DND-41 (cell line): ENCODE results near the gene MAPK12.

Experiments
- ATAC-seq: fragments of 200-7000 bp; cut with Tn5 transposase; 3 replicates; pipeline ENCODE4 v1.9.1; 2021; ENCODE audit warnings: low read depth; ENCODE audit not compliant: insufficient read depth
- DNase-seq: peaks from one replicate; pipeline ENCODE4 v3.0.0-alpha.2; 2020
- H2AFZ ChIP-seq: 2 replicates; pipeline ENCODE4 v1.6.0; 2012; ENCODE audit warnings: low read depth, low read length
- H3K27ac ChIP-seq: 2 replicates; pipeline ENCODE4 v1.5.1; 2012; ENCODE audit warnings: low read length, inconsistent platforms
- H3K27me3 ChIP-seq: fragments of 200-600 bp; sonication (generic); 2 replicates; pipeline ENCODE4 v1.6.0; 2012; ENCODE audit warnings: low read length, mild to moderate bottlenecking, inconsistent platforms; ENCODE audit not compliant: insufficient read depth, poor library complexity
- H3K36me3 ChIP-seq: 2 replicates; pipeline ENCODE4 v1.5.1; 2012; ENCODE audit warnings: low read length, inconsistent platforms; ENCODE audit not compliant: insufficient read depth
- H3K4me1 ChIP-seq: 2 replicates; pipeline ENCODE4 v1.5.1; 2012; ENCODE audit warnings: mild to moderate bottlenecking, low read length; ENCODE audit not compliant: insufficient read depth
- H3K4me2 ChIP-seq: 2 replicates; pipeline ENCODE4 v1.6.0; 2012; ENCODE audit warnings: mild to moderate bottlenecking, moderate library complexity, low read length, inconsistent platforms; ENCODE audit not compliant: insufficient read depth
- H3K4me3 ChIP-seq, 2 experiments: fragments of 200-600 bp in 1 of 2; shearing (Covaris generic) in 1 of 2; 2 replicates each; pipeline ENCODE4 v1.5.1; 2012 to 2016; ENCODE audit warnings: inconsistent platforms in 2 of 2, low read length in 2 of 2, mild to moderate bottlenecking in 2 of 2, low read depth in 1 of 2, moderate library complexity in 1 of 2
- H3K79me2 ChIP-seq: 2 replicates; pipeline ENCODE4 v1.6.0; 2012; ENCODE audit warnings: low read length, inconsistent platforms; ENCODE audit not compliant: insufficient read depth
- H3K9ac ChIP-seq: 2 replicates; pipeline ENCODE4 v1.6.0; 2012; ENCODE audit warnings: low read depth, mild to moderate bottlenecking, inconsistent platforms, low read length, moderate library complexity
- H3K9me3 ChIP-seq: 2 replicates; pipeline ENCODE4 v1.5.1; 2012; ENCODE audit warnings: low read length, moderate library complexity, mild to moderate bottlenecking, inconsistent platforms; ENCODE audit not compliant: insufficient read depth, severe bottlenecking
- H4K20me1 ChIP-seq: 2 replicates; pipeline ENCODE4 v1.6.0; 2012; ENCODE audit warnings: low read length; ENCODE audit not compliant: insufficient read depth
- EZH2 ChIP-seq: IDR thresholded peaks from 3 replicates; pipeline ENCODE4 v1.6.1; 2012; ENCODE audit warnings: borderline replicate concordance, low read depth, mild to moderate bottlenecking, moderate library complexity, low read length, inconsistent platforms; ENCODE audit not compliant: severe bottlenecking
- TF ChIP-seq, protein P1 (sequence below): IDR thresholded peaks from 2 replicates; pipeline ENCODE4 v1.5.1; 2012; ENCODE audit warnings: borderline replicate concordance, low read length, moderate library complexity, mild to moderate bottlenecking; ENCODE audit not compliant: poor library complexity, severe bottlenecking; ENCODE audit errors: extremely low read depth

Gene MAPK12

DNA sequence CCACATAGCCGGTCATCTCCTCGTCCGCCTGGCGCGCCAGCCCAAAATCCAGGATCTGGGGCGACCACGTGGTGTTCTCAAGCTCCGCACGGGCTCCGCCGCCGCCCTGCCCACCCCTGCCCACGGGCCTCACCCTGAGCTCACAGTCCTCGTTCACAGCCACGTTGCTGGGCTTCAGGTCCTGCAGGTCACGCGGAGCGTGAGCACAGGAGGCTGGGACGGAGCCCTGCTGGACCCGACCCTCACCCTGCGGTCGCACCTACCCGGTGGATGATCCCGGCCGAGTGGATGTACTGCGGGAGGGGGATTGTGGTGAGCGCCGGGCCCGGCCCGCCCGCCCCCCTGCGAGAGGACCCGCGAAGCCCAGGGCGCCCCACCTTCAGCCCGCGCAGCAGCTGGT lies 5.5 kb upstream of the MAPK12 start:
- ATAC-seq (no peak), DNase-seq (no peak)
- no peaks in the 10 kb centered on the region for H3K36me3 ChIP-seq
- no peak overlapping the region for H2AFZ ChIP-seq
- H3K27me3 ChIP-seq, result peaks cover 9% of the 10 kb centered on the region
- no peaks in the 10 kb centered on the region for H3K9me3 ChIP-seq
- H3K79me2 ChIP-seq, result no peaks in the 10 kb centered on the region
- H3K4me1 ChIP-seq, result peaks cover 27% of the 10 kb centered on the region
- no peak overlapping the region for H3K9ac ChIP-seq
- H3K27ac ChIP-seq, result no peak overlapping the region
- no peak overlapping the region for H3K4me2 ChIP-seq
- TF ChIP-seq, protein P1, sequence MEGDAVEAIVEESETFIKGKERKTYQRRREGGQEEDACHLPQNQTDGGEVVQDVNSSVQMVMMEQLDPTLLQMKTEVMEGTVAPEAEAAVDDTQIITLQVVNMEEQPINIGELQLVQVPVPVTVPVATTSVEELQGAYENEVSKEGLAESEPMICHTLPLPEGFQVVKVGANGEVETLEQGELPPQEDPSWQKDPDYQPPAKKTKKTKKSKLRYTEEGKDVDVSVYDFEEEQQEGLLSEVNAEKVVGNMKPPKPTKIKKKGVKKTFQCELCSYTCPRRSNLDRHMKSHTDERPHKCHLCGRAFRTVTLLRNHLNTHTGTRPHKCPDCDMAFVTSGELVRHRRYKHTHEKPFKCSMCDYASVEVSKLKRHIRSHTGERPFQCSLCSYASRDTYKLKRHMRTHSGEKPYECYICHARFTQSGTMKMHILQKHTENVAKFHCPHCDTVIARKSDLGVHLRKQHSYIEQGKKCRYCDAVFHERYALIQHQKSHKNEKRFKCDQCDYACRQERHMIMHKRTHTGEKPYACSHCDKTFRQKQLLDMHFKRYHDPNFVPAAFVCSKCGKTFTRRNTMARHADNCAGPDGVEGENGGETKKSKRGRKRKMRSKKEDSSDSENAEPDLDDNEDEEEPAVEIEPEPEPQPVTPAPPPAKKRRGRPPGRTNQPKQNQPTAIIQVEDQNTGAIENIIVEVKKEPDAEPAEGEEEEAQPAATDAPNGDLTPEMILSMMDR, result no peak
- no peak for TF ChIP-seq EZH2
- H3K4me3 ChIP-seq, result no peak overlapping the region
- peaks cover 17% of the 10 kb centered on the region for H4K20me1 ChIP-seq

DNA sequence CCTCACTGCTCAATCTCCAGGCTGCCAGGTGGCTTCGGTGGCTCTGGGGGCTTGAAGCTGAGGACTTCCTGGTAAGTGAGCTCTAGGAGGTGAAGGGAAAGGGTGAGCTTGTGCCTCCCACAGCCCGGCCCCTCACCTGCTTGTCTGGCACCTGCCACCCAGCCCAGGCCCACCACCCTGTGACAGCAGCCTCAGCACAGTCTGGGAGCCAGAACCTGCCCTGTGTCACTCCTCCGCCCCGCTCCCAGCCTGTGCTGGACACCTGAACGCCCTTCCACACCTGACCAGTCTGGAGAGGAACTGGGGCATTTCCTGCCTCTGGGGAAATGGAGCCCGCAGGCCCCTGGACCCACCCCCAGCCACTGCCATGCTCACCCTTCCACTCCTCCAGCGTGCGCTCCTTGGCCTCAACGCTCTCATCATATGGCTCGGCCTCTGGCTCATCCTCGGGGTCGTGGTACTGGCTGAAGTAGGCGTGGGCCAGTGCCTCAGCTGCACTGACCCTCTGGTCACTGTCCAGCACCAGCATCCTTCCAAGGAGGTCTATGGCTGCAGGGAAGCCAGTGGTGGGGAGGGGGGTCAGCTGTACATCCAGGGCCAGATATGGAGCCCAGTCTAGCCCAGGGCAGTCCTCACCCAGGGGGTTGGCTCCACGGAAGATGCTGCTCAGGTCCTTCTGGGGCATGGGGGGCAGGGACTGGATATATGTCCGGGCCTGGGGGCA lies 3.6 kb upstream of the MAPK12 start:
- peaks cover 17% of the 10 kb centered on the region for H4K20me1 ChIP-seq
- no peak for ATAC-seq
- no peaks in the 10 kb centered on the region for H3K27me3 ChIP-seq
- H3K4me1 ChIP-seq, result peaks cover 10% of the 10 kb centered on the region
- no peaks in the 10 kb centered on the region for H3K36me3 ChIP-seq
- no peak for TF ChIP-seq EZH2
- TF ChIP-seq, protein P1, result no peak
- no peak overlapping the region for H3K4me3 ChIP-seq
- no peak overlapping the region for H3K27ac ChIP-seq
- no peak overlapping the region for H3K4me2 ChIP-seq
- H3K9me3 ChIP-seq, result no peaks in the 10 kb centered on the region
- H3K79me2 ChIP-seq, result no peaks in the 10 kb centered on the region
- no peak for DNase-seq
- H3K9ac ChIP-seq, result no peak overlapping the region
- no peak overlapping the region for H2AFZ ChIP-seq

- TF ChIP-seq, protein P1, result no peak
- no peak for TF ChIP-seq EZH2
- Histone ChIP-seq H4K20me1 (peaks cover 17% of the 10 kb centered on the region), H2AFZ (no peak overlapping the region), H3K9ac (no peak overlapping the region), H3K4me1 (peaks cover 4% of the 10 kb centered on the region), H3K9me3 (no peaks in the 10 kb centered on the region), H3K36me3 (no peaks in the 10 kb centered on the region), H3K4me3 (no peak overlapping the region), H3K27ac (no peak overlapping the region), H3K27me3 (no peaks in the 10 kb centered on the region), H3K79me2 (no peaks in the 10 kb centered on the region), H3K4me2 (no peak overlapping the region)
- DNase-seq, result no peak
- ATAC-seq, result no peak
Observed at GRCh38 chr22:50264104-50264745, 2.7 kb upstream of the MAPK12 start.
